Femur (tissue), 1 donor: ENCODE measurements around the gene IGLL1.
"Not testable (repeated sequence)": the region's sequence is repeated elsewhere in the genome, so short reads cannot be mapped to it uniquely, and the experiment has no call there.

ENCODE experiments used
- DNase-seq: peaks from one replicate; pipeline ENCODE4 v3.0.0-alpha.2; 2017

The IGLL1 gene

GRCh38 chr22:23561025-23561510, 19.0 kb downstream of the IGLL1 start:
- DNase-seq, result not testable (repeated sequence)

- DNase-seq, result not testable (repeated sequence)
Observed at GRCh38 chr22:23560215-23560614, 19.9 kb downstream of the IGLL1 start.

GRCh38 chr22:23557467-23557866, 22.6 kb downstream of the IGLL1 start:
- DNase-seq, result no peak

DNA sequence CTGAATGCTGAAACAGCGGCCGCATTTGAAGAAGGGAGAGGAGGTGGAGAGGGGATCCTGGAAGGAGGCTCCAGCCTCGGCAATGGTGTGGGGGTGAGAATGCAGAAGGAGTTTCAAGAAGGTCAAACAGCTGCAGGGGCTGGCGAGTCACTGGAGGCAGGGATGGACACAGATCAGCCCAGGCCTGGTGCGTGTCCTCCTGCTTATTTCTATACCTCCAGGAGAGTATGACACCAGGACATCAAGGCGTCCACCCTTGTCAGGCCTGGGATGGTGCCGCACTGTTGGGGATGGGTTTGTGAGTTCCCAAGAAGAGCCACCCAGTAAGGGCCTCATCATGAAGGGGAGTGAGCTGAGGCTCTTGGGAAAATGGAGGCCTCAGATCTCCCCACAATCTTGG, 23.1 kb downstream of the IGLL1 start:
- no peak for DNase-seq

GRCh38 chr22:23556026-23556620, 24.0 kb downstream of the IGLL1 start:
- DNase-seq, result peak; percentile 2

DNA sequence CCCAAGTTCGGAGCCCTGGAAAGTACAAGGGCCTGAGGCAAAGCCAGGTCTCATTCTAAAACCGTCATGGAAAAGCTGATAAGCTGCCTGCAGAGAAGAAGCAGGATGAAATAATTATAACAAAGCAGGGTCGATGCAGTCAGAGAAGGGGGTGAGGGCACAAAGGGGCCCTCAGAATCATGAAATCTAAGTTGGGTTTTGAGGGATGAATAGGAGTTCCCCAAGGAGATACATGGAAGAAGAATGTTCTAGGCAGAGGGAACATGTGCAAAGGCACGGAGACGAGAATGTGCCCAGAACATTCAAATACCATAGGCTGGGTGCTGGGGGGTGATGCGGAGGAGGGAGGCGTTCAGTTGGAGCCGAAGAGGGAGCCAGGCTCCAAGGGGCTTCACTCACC, 25.0 kb downstream of the IGLL1 start:
- no peak for DNase-seq

- DNase-seq, result peak; percentile 6
Observed at GRCh38 chr22:23553924-23554870, 25.9 kb downstream of the IGLL1 start.

DNA sequence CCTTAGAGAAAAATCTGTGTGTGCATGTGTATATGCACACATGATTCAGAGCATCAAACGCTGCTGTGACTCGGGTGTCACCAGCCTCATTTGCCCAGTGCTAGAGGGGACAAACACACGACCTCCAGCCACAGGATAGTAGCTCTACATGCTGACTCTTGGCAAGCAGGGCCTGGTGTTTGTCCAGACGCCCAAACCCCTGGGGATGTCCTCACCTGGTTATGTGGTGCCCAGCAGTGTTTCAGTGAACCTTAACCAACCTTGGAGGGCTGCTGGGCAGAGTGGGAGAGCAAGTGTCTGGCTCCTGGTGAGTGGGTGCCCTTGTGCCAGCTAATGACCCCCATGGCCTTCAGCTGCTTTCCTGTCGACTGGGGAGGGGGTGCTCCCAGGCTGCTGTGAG, 26.7 kb downstream of the IGLL1 start:
- no peak for DNase-seq

GRCh38 chr22:23552573-23552972, 27.5 kb downstream of the IGLL1 start:
- DNase-seq, result no peak

DNA sequence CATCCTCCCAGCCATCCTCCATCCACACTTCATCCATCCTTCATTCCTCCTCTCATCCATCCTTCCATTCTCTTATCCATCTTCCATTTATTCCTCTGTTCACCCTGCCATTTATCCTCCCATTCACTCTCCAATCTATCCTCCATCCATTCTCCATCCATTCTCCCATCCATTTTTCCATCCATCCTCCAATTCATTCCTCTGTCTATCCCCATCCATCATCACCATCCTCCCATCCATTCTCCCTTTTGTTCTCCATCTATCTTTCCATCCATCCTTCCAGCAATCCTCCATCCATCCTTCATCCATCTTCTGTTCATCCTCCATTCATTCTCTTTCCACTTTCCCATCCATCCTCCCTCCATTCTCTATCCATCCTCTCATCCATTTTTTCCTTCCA, 28.7 kb downstream of the IGLL1 start:
- DNase-seq, result no peak

DNA sequence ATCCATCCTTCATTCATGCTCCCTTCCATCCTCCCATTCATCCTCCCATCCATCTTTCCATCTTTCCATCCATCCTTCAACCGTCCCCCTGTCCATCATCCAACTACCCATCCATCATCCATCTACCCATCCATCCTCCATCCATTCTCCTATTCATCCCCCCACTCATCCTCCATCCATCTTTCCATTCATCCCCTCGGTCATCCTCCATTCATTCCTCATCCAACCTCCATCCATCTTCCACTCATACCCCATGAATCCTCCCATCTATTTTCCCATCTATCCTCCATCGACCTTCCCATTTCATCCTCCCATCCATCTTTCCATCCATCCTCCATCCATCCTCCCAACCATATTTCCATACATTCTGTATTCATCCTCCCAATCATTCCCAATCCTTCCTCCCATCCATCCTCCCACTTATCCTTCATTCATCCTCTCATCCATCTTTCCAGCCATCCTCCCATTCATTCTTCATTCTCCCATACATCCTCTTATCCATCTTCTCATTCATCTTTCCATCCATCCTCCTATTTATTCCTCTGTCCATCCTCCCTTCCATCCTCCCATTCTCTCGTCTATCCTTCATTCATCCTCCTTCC, 29.9 kb downstream of the IGLL1 start:
- no peak for DNase-seq

- no peak for DNase-seq
Observed at GRCh38 chr22:23549198-23549595, 30.9 kb downstream of the IGLL1 start.

GRCh38 chr22:23548501-23549197, 31.4 kb downstream of the IGLL1 start:
- no peak for DNase-seq

GRCh38 chr22:23547818-23548500, 32.1 kb downstream of the IGLL1 start:
- DNase-seq, result no peak

DNA sequence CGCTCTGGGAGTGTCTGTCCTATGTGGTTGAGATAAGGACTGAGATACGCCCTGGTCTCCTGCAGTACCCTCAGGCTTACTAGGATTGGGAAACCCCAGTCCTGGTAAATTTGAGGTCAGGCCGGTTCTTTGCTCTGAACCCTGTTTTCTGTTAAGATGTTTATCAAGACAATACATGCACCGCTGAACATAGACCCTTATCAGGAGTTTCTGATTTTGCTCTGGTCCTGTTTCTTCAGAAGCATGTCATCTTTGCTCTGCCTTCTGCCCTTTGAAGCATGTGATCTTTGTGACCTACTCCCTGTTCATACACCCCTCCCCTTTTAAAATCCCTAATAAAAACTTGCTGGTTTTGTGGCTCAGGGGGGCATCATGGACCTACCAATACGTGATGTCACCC, 32.7 kb downstream of the IGLL1 start:
- DNase-seq, result not testable (repeated sequence)

DNA sequence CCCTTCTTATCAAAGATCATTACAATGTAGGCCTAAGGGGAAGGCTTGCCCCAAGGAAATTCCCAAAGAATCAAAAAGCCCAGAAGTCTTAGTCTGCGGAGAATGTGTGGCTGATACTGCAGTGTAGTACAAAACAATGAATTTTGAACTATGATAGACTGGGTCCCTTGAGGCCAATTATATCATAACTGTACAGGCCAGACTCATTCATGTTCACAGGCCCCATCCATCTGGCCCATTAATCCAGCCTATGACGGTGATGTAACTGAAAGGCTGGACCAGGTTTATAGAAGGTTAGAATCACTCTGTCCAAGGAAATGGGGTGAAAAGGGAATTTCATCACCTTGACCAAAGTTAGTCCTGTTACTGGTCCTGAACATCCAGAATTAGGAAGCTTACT, 35.2 kb downstream of the IGLL1 start:
- no peak for DNase-seq

- DNase-seq, result not testable (repeated sequence)
Observed at GRCh38 chr22:23543506-23544000, 36.5 kb downstream of the IGLL1 start.

- DNase-seq, result peak; percentile 3
Observed at GRCh38 chr22:23542933-23543332, 37.2 kb downstream of the IGLL1 start.

- not testable (repeated sequence) for DNase-seq
Observed at GRCh38 chr22:23542391-23542790, 37.7 kb downstream of the IGLL1 start.

DNA sequence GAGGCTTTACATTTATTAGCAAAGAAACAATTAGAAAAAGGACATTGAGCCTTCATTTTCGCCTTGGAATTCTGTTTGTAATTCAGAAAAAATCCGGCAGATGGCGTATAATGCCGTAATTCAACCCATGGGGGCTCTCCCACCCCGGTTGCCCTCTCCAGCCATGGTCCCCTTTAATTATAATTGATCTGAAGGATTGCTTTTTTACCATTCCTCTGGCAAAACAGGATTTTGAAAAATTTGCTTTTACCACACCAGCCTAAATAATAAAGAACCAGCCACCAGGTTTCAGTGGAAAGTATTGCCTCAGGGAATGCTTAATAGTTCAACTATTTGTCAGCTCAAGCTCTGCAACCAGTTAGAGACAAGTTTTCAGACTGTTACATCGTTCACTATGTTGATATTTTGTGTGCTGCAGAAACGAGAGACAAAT, 38.2 kb downstream of the IGLL1 start:
- peak; percentile 13 for DNase-seq

GRCh38 chr22:23540837-23541236, 39.3 kb downstream of the IGLL1 start:
- peak; percentile 21 for DNase-seq

GRCh38 chr22:23539839-23540198, 40.3 kb downstream of the IGLL1 start:
- DNase-seq, result not testable (repeated sequence)
